Stimulated activated naive CD8-positive, alpha-beta T cell treated with anti-CD3 and anti-CD28 coated beads, Interleukin-15, Interleukin-2, amounts not matched to agents 100 U/mL and 50 U/mL, for 24 hours (primary cell): ENCODE results near the gene CYBA.

Experiments
- ATAC-seq: fragments of 150-1000 bp; cut with Tn5 transposase; one replicate; pipeline ENCODE4 v1.10.0; 2021
- DNase-seq: peaks from one replicate; pipeline ENCODE4 v3.0.0; 2021

Gene CYBA

GRCh38 chr16:88646345-88647034, 4.4 kb downstream of the CYBA start:
- DNase-seq (no peak), ATAC-seq (no peak)

- DNase-seq (no peak), ATAC-seq (no peak)
Measured at GRCh38 chr16:88645941-88646340, 4.9 kb downstream of the CYBA start.

- ATAC-seq, result no peak
- DNase-seq, result no peak
Measured at GRCh38 chr16:88645455-88645854, 5.4 kb downstream of the CYBA start.

- no peak for ATAC-seq
- no peak for DNase-seq
Measured at GRCh38 chr16:88643644-88643932, 7.3 kb downstream of the CYBA start.

- ATAC-seq (no peak), DNase-seq (no peak)
Measured at GRCh38 chr16:88642881-88643643, 7.8 kb downstream of the CYBA start.

GRCh38 chr16:88640498-88641247, 10.2 kb downstream of the CYBA start:
- DNase-seq, result no peak
- ATAC-seq, result no peak

- DNase-seq (no peak), ATAC-seq (no peak)
Measured at GRCh38 chr16:88640039-88640495, 10.8 kb downstream of the CYBA start.

GRCh38 chr16:88639231-88640038, 11.4 kb downstream of the CYBA start:
- no peak for ATAC-seq

GRCh38 chr16:88638323-88639230, 12.3 kb downstream of the CYBA start, which contains the start of gene IL17C:
IL17C (plus strand) TSS chr16:88638572; CDS start chr16:88638642, 70 bp downstream.
- ATAC-seq (no peak), DNase-seq (no peak)

More at GRCh38 chr16:88639231-88640038, 11.4 kb downstream of the CYBA start:
- no peak for DNase-seq

- DNase-seq (no peak), ATAC-seq (no peak)
Measured at GRCh38 chr16:88636488-88637265, 14.2 kb downstream of the CYBA start.

- no peak for ATAC-seq
- no peak for DNase-seq
Measured at GRCh38 chr16:88635671-88636319, 15.1 kb downstream of the CYBA start.

- DNase-seq (no peak), ATAC-seq (no peak)
Measured at GRCh38 chr16:88634994-88635670, 15.7 kb downstream of the CYBA start.

GRCh38 chr16:88634141-88634993, 16.5 kb downstream of the CYBA start:
- DNase-seq, result peak; percentile 74
- peak; percentile 37 for ATAC-seq

- ATAC-seq (peak; percentile 44), DNase-seq (peak; percentile 80)
Measured at GRCh38 chr16:88633684-88634140, 17.1 kb downstream of the CYBA start.

GRCh38 chr16:88632587-88632930, 18.3 kb downstream of the CYBA start:
- DNase-seq (no peak), ATAC-seq (no peak)

GRCh38 chr16:88631920-88632586, 18.8 kb downstream of the CYBA start:
- DNase-seq, result no peak

GRCh38 chr16:88631384-88631783, 19.5 kb downstream of the CYBA start:
- ATAC-seq (no peak), DNase-seq (no peak)

More at GRCh38 chr16:88631920-88632586, 18.8 kb downstream of the CYBA start:
- no peak for ATAC-seq
